Activated CD4-positive, alpha-beta T cell treated with anti-CD3 and anti-CD28 coated beads, Interleukin-2, amount 10 ng/mL, durations not matched to agents 24 days and 14 days (primary cell): ENCODE measurements around the gene GTPBP3. TPM values are rescaled to one million over a fixed set of nuclear protein-coding genes. Genes with fewer than 3 reads are reported as not detected.

Experiments used
- DNase-seq: peaks from one replicate; pipeline ENCODE4 v3.0.0; 2022
- H3K27ac Mint-ChIP-seq: one replicate; pipeline ENCODE4 v1.8.0; 2022; ENCODE audit warnings: mild to moderate bottlenecking, mixed read lengths
- H3K27me3 Mint-ChIP-seq: one replicate; pipeline ENCODE4 v1.8.0; 2022; ENCODE audit warnings: mixed read lengths
- H3K36me3 Mint-ChIP-seq: one replicate; pipeline ENCODE4 v1.8.0; 2022; ENCODE audit warnings: low read depth, mild to moderate bottlenecking, mixed read lengths
- H3K4me1 Mint-ChIP-seq: one replicate; pipeline ENCODE4 v1.8.0; 2021; ENCODE audit warnings: mixed read lengths
- H3K4me3 Mint-ChIP-seq: one replicate; pipeline ENCODE4 v1.8.0; 2022; ENCODE audit warnings: mild to moderate bottlenecking, moderate library complexity, mixed read lengths
- H3K9me3 Mint-ChIP-seq: one replicate; pipeline ENCODE4 v1.8.0; 2021; ENCODE audit warnings: mixed read lengths
- intact Hi-C: fragments of 100-400 bp; cut with micrococcal nuclease; formaldehyde crosslinking; loops from one replicate; pipeline ENCODE4 v1.15.1; 2023
- total RNA-seq: library from RNA; stranded (reverse); gene quantifications from 2 replicates; pipeline ENCODE4 v1.2.3, GENCODE V29; 2022

GTPBP3 gene
- total RNA-seq, 1 donor from 2014 or later = 69.9 TPM

GRCh38 chr19:17327654-17328516 is 9.5 kb upstream of the GTPBP3 start:
- intact Hi-C loops = no loop called here
- H3K36me3 Mint-ChIP-seq = peaks cover 8% of the 10 kb centered on the region
- H3K4me3 Mint-ChIP-seq = peak overlapping the region; percentile 71
- H3K27me3 Mint-ChIP-seq = peaks cover 9% of the 10 kb centered on the region
- DNase-seq = peak; percentile 79
- peak overlapping the region; percentile 51 for H3K27ac Mint-ChIP-seq
- peaks cover 7% of the 10 kb centered on the region for H3K4me1 Mint-ChIP-seq
- H3K9me3 Mint-ChIP-seq = no peaks in the 10 kb centered on the region

GRCh38 chr19:17328517-17329365 is 8.6 kb upstream of the GTPBP3 start:
- H3K4me1 Mint-ChIP-seq = peaks cover 12% of the 10 kb centered on the region
- H3K27me3 Mint-ChIP-seq = peaks cover 9% of the 10 kb centered on the region
- peak; percentile 76 for DNase-seq
- intact Hi-C loops = no loop called here
- H3K4me3 Mint-ChIP-seq = peak overlapping the region; percentile 63
- H3K27ac Mint-ChIP-seq = peak overlapping the region; percentile 51
- no peaks in the 10 kb centered on the region for H3K9me3 Mint-ChIP-seq
- peaks cover 8% of the 10 kb centered on the region for H3K36me3 Mint-ChIP-seq

- H3K4me3 Mint-ChIP-seq = peak overlapping the region; percentile 55
- H3K9me3 Mint-ChIP-seq = no peaks in the 10 kb centered on the region
- peaks cover 9% of the 10 kb centered on the region for H3K27me3 Mint-ChIP-seq
- peaks cover 10% of the 10 kb centered on the region for H3K36me3 Mint-ChIP-seq
- H3K4me1 Mint-ChIP-seq = peaks cover 15% of the 10 kb centered on the region
- intact Hi-C loops = no loop called here
- no peak for DNase-seq
- H3K27ac Mint-ChIP-seq = no peak overlapping the region
These were observed 7.7 kb upstream of the GTPBP3 start for GRCh38 chr19:17329366-17330261.

DNA sequence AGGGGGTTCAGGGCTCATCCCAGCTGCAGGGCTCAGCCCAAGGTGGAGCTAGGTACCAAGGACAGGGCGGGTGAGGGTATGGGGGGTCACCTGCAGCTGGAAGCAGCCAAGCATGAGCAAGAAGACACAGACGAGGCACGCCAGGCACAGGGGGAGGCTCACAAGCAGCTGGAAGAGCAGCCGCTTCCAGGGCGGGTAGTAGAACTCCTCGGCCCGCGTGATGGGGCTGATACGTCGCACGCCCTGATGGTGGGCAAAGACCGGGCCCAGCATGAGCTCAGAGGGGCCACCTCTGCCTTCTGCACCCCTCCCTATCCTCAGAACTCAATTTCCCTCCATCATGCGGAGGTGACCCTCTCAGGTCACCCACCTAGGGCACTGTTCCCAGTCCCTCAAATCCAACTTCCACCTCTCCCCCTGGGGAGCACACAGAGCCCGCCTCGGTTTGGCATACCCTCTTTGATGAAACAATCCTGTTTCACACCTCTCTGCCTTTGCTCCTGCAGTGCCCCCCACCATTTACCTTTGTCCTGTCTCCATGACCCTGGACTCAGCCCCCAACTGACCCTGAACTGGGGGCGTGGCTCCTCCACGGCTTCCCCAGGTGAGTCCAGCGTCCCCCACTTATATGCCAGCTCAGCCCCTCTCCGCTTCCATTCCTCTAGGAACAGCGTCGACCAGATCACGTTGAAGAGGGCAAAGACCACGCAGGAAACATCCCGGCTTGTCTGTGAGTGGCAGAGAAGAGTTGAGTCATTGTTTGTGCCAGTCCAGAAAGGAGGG is 6.9 kb upstream of the GTPBP3 start:
- Mint-ChIP-seq H3K4me1 (peaks cover 20% of the 10 kb centered on the region), H3K27me3 (peaks cover 9% of the 10 kb centered on the region), H3K36me3 (peaks cover 10% of the 10 kb centered on the region), H3K4me3 (peak overlapping the region; percentile 28), H3K9me3 (no peaks in the 10 kb centered on the region), H3K27ac (no peak overlapping the region)
- intact Hi-C loops = no loop called here
- DNase-seq = peak; percentile 56

GRCh38 chr19:17331045-17331558 is 6.3 kb upstream of the GTPBP3 start:
- Mint-ChIP-seq H3K27me3 (peaks cover 9% of the 10 kb centered on the region), H3K9me3 (no peaks in the 10 kb centered on the region), H3K4me3 (no peak overlapping the region), H3K27ac (no peak overlapping the region), H3K36me3 (peaks cover 10% of the 10 kb centered on the region), H3K4me1 (peaks cover 20% of the 10 kb centered on the region)
- intact Hi-C loops = no loop called here
- peak; percentile 58 for DNase-seq

DNA sequence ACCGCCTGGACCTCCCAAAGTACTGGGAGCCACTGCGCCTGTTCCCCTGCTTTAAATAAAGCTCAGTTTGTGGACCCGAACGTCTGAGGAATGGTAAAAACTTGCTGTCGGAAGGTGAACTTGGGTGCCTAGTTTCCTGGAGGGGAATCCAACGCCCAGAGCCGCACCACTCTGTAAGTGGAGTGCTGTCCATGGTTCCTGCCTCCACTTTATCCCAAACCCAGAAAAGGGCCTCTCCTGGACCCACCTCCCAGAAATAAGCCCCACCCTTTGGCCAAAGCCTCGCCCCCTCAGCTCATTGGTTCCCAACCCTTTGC is 5.0 kb upstream of the GTPBP3 start:
- Mint-ChIP-seq H3K9me3 (no peaks in the 10 kb centered on the region), H3K27ac (no peak overlapping the region), H3K36me3 (peaks cover 10% of the 10 kb centered on the region), H3K4me1 (peaks cover 31% of the 10 kb centered on the region), H3K27me3 (peaks cover 9% of the 10 kb centered on the region), H3K4me3 (no peak overlapping the region)
- DNase-seq = no peak
- intact Hi-C loops = no loop called here

GRCh38 chr19:17332677-17333581 is 4.4 kb upstream of the GTPBP3 start:
- Mint-ChIP-seq H3K36me3 (peaks cover 10% of the 10 kb centered on the region), H3K27me3 (peaks cover 9% of the 10 kb centered on the region), H3K9me3 (no peaks in the 10 kb centered on the region), H3K27ac (no peak overlapping the region), H3K4me1 (peaks cover 32% of the 10 kb centered on the region), H3K4me3 (peak overlapping the region; percentile 43)
- intact Hi-C loops = no loop called here
- DNase-seq = peak; percentile 87

- Mint-ChIP-seq H3K4me3 (peak overlapping the region; percentile 82), H3K36me3 (peaks cover 12% of the 10 kb centered on the region), H3K9me3 (no peaks in the 10 kb centered on the region), H3K27ac (peak overlapping the region; percentile 73), H3K27me3 (peaks cover 9% of the 10 kb centered on the region), H3K4me1 (peaks cover 32% of the 10 kb centered on the region)
- peak; percentile 92 for DNase-seq
- intact Hi-C loops = loop anchor here (1.0 kb wide), 2 partner anchors 25 to 42 kb away; partner anchors contain the start of gene DDA1
These were observed 3.5 kb upstream of the GTPBP3 start for GRCh38 chr19:17333611-17334413.

GRCh38 chr19:17334414-17335409 is 2.6 kb upstream of the GTPBP3 start, which contains the start of gene ANO8:
ANO8 (minus strand) TSS chr19:17334855; CDS start chr19:17334670, 185 bp downstream.
- Mint-ChIP-seq H3K27ac (peak within 1 kb of the TSS; percentile 73), H3K4me1 (peaks cover 34% of the 10 kb centered on the region), H3K27me3 (peaks cover 9% of the 10 kb centered on the region), H3K36me3 (peaks cover 12% of the 10 kb centered on the region), H3K9me3 (no peaks in the 10 kb centered on the region), H3K4me3 (peak within 1 kb of the TSS; percentile 82)
- peak; percentile 99 for DNase-seq
- intact Hi-C loops = loop anchor here (1.0 kb wide), 2 partner anchors 25 to 42 kb away; partner anchors contain the start of gene DDA1

GRCh38 chr19:17335575-17335974 is 1.8 kb upstream of the GTPBP3 start:
- peaks cover 12% of the 10 kb centered on the region for H3K36me3 Mint-ChIP-seq

More at GRCh38 chr19:17335575-17335974, 1.8 kb upstream of the GTPBP3 start:
- DNase-seq = peak; percentile 60
- peaks cover 30% of the 10 kb centered on the region for H3K4me1 Mint-ChIP-seq
- H3K27ac Mint-ChIP-seq = no peak overlapping the region
- H3K4me3 Mint-ChIP-seq = peak overlapping the region; percentile 21
- H3K9me3 Mint-ChIP-seq = no peaks in the 10 kb centered on the region
- intact Hi-C loops = no loop called here
- H3K27me3 Mint-ChIP-seq = peaks cover 3% of the 10 kb centered on the region
